Measurements from ENCODE around the gene THSD4.

GRCh38 chr15:71768184-71768583, 652.9 kb downstream of the THSD4 start:
- TF ChIP-seq CTCF (IDR thresholded peaks at IDR 0.05; ENCODE audit: low read length) (no peak), EZH2 (optimal IDR thresholded peaks at IDR 0.05; ENCODE audit: low read depth, low read length) (no peak)

Data from MM.1S (cell line).